GM12878 (cell line): ENCODE results near the gene GPER1. TPM values are rescaled to one million over a fixed set of nuclear protein-coding genes. Genes with fewer than 3 reads are reported as not detected.

Experiments
- ATAC-seq: fragments of 200-7000 bp; cut with Tn5 transposase; 3 replicates; pipeline ENCODE4 v1.9.1; 2020; ENCODE audit warnings: mild to moderate bottlenecking, moderate library complexity
- BruUV-seq: library from RNA; stranded (reverse); fragments of 400-500 nt; replicated peaks from 2 replicates; lab custom pipeline; 2021; lab: Mats Ljungman, UMichigan
- CTCF ChIA-PET: fragments of 300-600 bp; sonication (Branson Sonifier 250); formaldehyde crosslinking; extraction: SDS; loops from one replicate; lab custom pipeline; 2021; ENCODE audit warnings: inconsistent platforms; lab: Yijun Ruan, JAX
- POLR2A ChIA-PET: fragments of 350-600 bp; formaldehyde crosslinking; extraction: SDS; loops from one replicate; lab custom pipeline; 2021; ENCODE audit warnings: inconsistent platforms; lab: Charles Lee
- RAD21 ChIA-PET: fragments of 300-600 bp; sonication (Branson Sonifier 250); formaldehyde crosslinking; loops from one replicate; lab custom pipeline; 2023; ENCODE audit warnings: antibody characterized with exemption; ENCODE audit not compliant: unreplicated experiment; lab: Charles Lee
- SMC1A ChIA-PET: fragments of 300-600 bp; sonication (Branson Sonifier 250); formaldehyde crosslinking; loops from one replicate; lab custom pipeline; 2023; ENCODE audit not compliant: unreplicated experiment, uncharacterized antibody; lab: Charles Lee
- DNase-seq: peaks from one replicate; pipeline ENCODE4 v3.0.0-alpha.2; 2011; ENCODE audit warnings: low read depth, low spot score
- FAIRE-seq: peaks from 3 replicates; lab custom pipeline; 2011; peaks lifted over from hg19 to GRCh38; lab: Jason Lieb, UNC
- H2AFZ ChIP-seq: 2 replicates; pipeline ENCODE4 v1.6.0; 2011; ENCODE audit warnings: low read depth, low read length, control low read depth; ENCODE audit not compliant: control insufficient read depth
- H3K27ac ChIP-seq: 2 replicates; pipeline ENCODE4 v1.5.1; 2011; ENCODE audit warnings: control low read depth; ENCODE audit not compliant: control insufficient read depth, insufficient read depth
- H3K27me3 ChIP-seq, 2 experiments: replicated peaks in 1 of 2; 2 replicates each; pipeline versions ENCODE4 v1.6.0 to v1.6.1; 2011; ENCODE audit warnings: low read length in 1 of 2; ENCODE audit not compliant: control insufficient read depth in 2 of 2, insufficient read depth in 2 of 2
- H3K36me3 ChIP-seq, 2 experiments: 2 replicates each; pipeline ENCODE4 v1.5.1; 2011; ENCODE audit warnings: low read length in 1 of 2; ENCODE audit not compliant: control insufficient read depth in 2 of 2, insufficient read depth in 2 of 2
- H3K4me1 ChIP-seq: 2 replicates; pipeline ENCODE4 v1.6.1; 2011; ENCODE audit warnings: mild to moderate bottlenecking, low read length, moderate library complexity, mixed read lengths; ENCODE audit not compliant: control insufficient read depth, insufficient read depth
- H3K4me2 ChIP-seq: 2 replicates; pipeline ENCODE4 v1.6.0; 2011; ENCODE audit warnings: control low read depth; ENCODE audit not compliant: control insufficient read depth, insufficient read depth
- H3K4me3 ChIP-seq: fragments of 200-600 bp; sonication (generic); 2 replicates; pipeline ENCODE4 v1.5.1; 2016
- H3K79me2 ChIP-seq: 2 replicates; pipeline ENCODE4 v1.6.0; 2011; ENCODE audit warnings: low read length; ENCODE audit not compliant: control insufficient read depth, insufficient read depth
- H3K9ac ChIP-seq: 2 replicates; pipeline ENCODE4 v1.8.0; 2011; ENCODE audit warnings: low read length, control low read depth, mixed read lengths; ENCODE audit not compliant: control insufficient read depth, insufficient read depth
- H3K9me3 ChIP-seq: replicated peaks from 3 replicates; pipeline ENCODE4 v1.5.1; 2011; ENCODE audit warnings: mild to moderate bottlenecking, low read length; ENCODE audit not compliant: control insufficient read depth, insufficient read depth
- H4K20me1 ChIP-seq: 2 replicates; pipeline ENCODE4 v1.6.0; 2011; ENCODE audit not compliant: control insufficient read depth, insufficient read depth
- CREB1 ChIP-seq: IDR thresholded peaks from 2 replicates; pipeline ENCODE4 v1.6.1; 2012; ENCODE audit warnings: low read depth, mild to moderate bottlenecking, inconsistent platforms
- KAT2A ChIP-seq: conservative IDR thresholded peaks from 2 replicates; pipeline ENCODE4 v1.6.1; 2011; ENCODE audit warnings: low read depth, low read length; ENCODE audit not compliant: control insufficient read depth
- MYC ChIP-seq: IDR thresholded peaks from 2 replicates; pipeline ENCODE4 v1.6.1; 2011; ENCODE audit warnings: mild to moderate bottlenecking, low read length, moderate library complexity, inconsistent platforms; ENCODE audit not compliant: insufficient read depth, insufficient replicate concordance, insufficient read length, severe bottlenecking
- POLR2AphosphoS2 ChIP-seq: IDR thresholded peaks from 2 replicates; pipeline ENCODE4 v1.6.1; 2011; ENCODE audit warnings: low read depth, mild to moderate bottlenecking, low read length, improper control_type of control experiment, moderate library complexity
- RELA ChIP-seq: fragments of 450-650 bp; IDR thresholded peaks from 2 replicates; pipeline ENCODE4 v1.8.0; 2014; ENCODE audit warnings: borderline replicate concordance; ENCODE audit not compliant: partially characterized antibody
- REST ChIP-seq: IDR thresholded peaks from 2 replicates; pipeline ENCODE4 v1.6.1; 2012; ENCODE audit warnings: mild to moderate bottlenecking, low read depth, low read length
- SP1 ChIP-seq: IDR thresholded peaks from one replicate; pipeline ENCODE4 v1.6.1; 2011; ENCODE audit warnings: low read depth, low read length
- SUZ12 ChIP-seq: fragments of 200-600 bp; sonication (generic); IDR thresholded peaks from one replicate; pipeline ENCODE4 v1.6.1; 2018; ENCODE audit warnings: antibody characterized with exemption, mild to moderate bottlenecking; ENCODE audit not compliant: unreplicated experiment
- TARDBP ChIP-seq: IDR thresholded peaks from 2 replicates; pipeline ENCODE4 v1.6.1; 2016; ENCODE audit warnings: borderline replicate concordance
- WRNIP1 ChIP-seq: IDR thresholded peaks from 2 replicates; pipeline ENCODE4 v1.6.1; 2011; ENCODE audit warnings: low read depth, low read length, improper control_type of control experiment, borderline replicate concordance
- ZNF207 ChIP-seq: fragments of 450-650 bp; IDR thresholded peaks from 2 replicates; pipeline ENCODE4 v1.6.1; 2014; ENCODE audit warnings: antibody characterized with exemption, mild to moderate bottlenecking, borderline replicate concordance
- ZNF592 ChIP-seq: fragments of 450-650 bp; IDR thresholded peaks from 2 replicates; pipeline ENCODE4 v1.6.1; 2017; ENCODE audit warnings: mild to moderate bottlenecking, moderate library complexity
- ZNF622 ChIP-seq: fragments of 450-650 bp; IDR thresholded peaks from 2 replicates; pipeline ENCODE4 v1.6.1; 2017; ENCODE audit warnings: mild to moderate bottlenecking, inconsistent platforms
- ZZZ3 ChIP-seq: IDR thresholded peaks from 2 replicates; pipeline ENCODE4 v1.6.1; 2011; ENCODE audit warnings: low read depth; ENCODE audit not compliant: control insufficient read depth, insufficient read length
- WGBS: methylation state at CpG from one replicate; pipeline ENCODE4 v1.1.6; 2016; ENCODE audit warnings: low lambda C conversion rate; ENCODE audit not compliant: insufficient replicate concordance, insufficient coverage; ENCODE audit errors: missing lambda C conversion rate; 5-methylcytosine and 5-hydroxymethylcytosine counted together
- in situ Hi-C: fragments of 300-500 bp; cut with MboI; formaldehyde crosslinking; loops from 9 replicates; pipeline ENCODE4 v1.14.3; 2018; ENCODE audit warnings: mixed read lengths
- intact Hi-C: fragments of 100-400 bp; cut with micrococcal nuclease; formaldehyde crosslinking; loops from one replicate; pipeline ENCODE4 v1.14.2; 2022; ENCODE audit not compliant: unreplicated experiment
- polyA plus RNA-seq, 11 experiments: library from polyadenylated mRNA; depleted of rRNA in 4 of 11; unstranded in 6 of 11; stranded (reverse) in 5 of 11; fragments of >200 nt; fragmentation: Nextera tagmentation in 4 of 11; fragmentation: Illumina TruSeq in 1 of 11; extraction: Ambion mirVana in 4 of 11; extraction: Trizol in 1 of 11; gene quantifications; 1 replicate in 1 of 11; 2 replicates in 10 of 11; pipeline versions ENCODE4 v1.2.1 to v1.2.3, GENCODE V29; 2011 to 2016; ENCODE audit warnings: inconsistent platforms in 2 of 11, missing spikeins in 2 of 11, low read depth in 1 of 11
- total RNA-seq, 4 experiments: library from RNA; depleted of rRNA in 3 of 4; stranded (reverse); fragments of >200 nt in 3 of 4; fragmentation: Illumina TruSeq in 1 of 4; extraction: Trizol in 1 of 4; gene quantifications; 2 replicates each; pipeline versions ENCODE4 v1.2.1 to v1.2.3, GENCODE V29; 2013 to 2021

The GPER1 gene
- total and polyA plus RNA-seq, 10 of the 15 experiments (the other 5 are each of a cell fraction or from before 2014, with no cell fraction given), result 0.03 to 6.5 (median 2.6) TPM

DNA sequence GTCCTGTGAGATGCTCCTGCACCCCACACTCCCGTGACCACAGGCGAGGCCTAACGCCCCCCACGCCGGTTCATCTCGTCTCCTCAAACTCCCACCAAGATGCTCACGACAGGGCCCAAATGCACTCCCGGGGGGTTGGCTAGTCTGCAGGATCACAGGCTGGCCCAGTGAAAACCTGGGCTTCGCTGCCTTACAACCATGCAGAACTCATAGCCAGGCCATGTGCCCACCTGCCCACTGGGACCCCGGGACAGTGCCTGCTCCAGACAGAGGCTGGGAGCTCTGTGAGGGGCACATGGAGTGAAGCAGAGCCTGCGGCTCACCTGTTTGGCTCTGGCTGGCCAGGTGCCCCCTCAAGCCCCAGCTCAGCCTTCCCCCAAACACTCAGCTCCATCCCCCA is 9.4 kb upstream of the GPER1 start:
- TF ChIP-seq SUZ12 (no peak), RELA (no peak), ZNF207 (no peak), MYC (no peak), CREB1 (no peak), TARDBP (no peak), ZZZ3 (no peak), REST (no peak), POLR2AphosphoS2 (no peak), SP1 (no peak), KAT2A (no peak), ZNF592 (no peak), ZNF622 (no peak), WRNIP1 (no peak)
- RAD21 ChIA-PET, result interaction anchor here (0.6 kb wide), 1 partner anchor 93 kb away, joined by 3 read pairs; no protein-coding TSS in a partner anchor
- H3K4me3 ChIP-seq, result no peak overlapping the region
- in situ Hi-C loops (no loop called here), intact Hi-C loops (no loop called here)
- no peak for ATAC-seq
- H3K27me3 ChIP-seq, result no peaks in the 10 kb centered on the region
- SMC1A ChIA-PET, result no interaction called here
- H3K27ac ChIP-seq, result no peak overlapping the region
- H3K9ac ChIP-seq, result no peak overlapping the region
- FAIRE-seq, result no peak
- POLR2A ChIA-PET, result no interaction called here
- no TSS peak for BruUV-seq
- CTCF ChIA-PET, result interaction anchor here (1.0 to 1.1 kb wide), 2 partner anchors 13 to 99 kb away, joined by 4 read pairs; no protein-coding TSS in a partner anchor
- H2AFZ ChIP-seq, result no peak overlapping the region
- H3K79me2 ChIP-seq, result no peaks in the 10 kb centered on the region
- WGBS, result 96% methylated on average over 11 of the region's 11 CpGs
- H3K4me1 ChIP-seq, result no peaks in the 10 kb centered on the region
- no peak for DNase-seq
- H3K9me3 ChIP-seq, result no peaks in the 10 kb centered on the region
- no peaks in the 10 kb centered on the region; a peak in 1 of 4 replicates for H3K36me3 ChIP-seq
- H3K4me2 ChIP-seq, result no peak overlapping the region
- no peaks in the 10 kb centered on the region for H4K20me1 ChIP-seq
